HCT116 (cell line): ENCODE data around the gene ADRM1. TPM values are rescaled to one million over a fixed set of nuclear protein-coding genes. Genes with fewer than 3 reads are reported as not detected.

Experiments
- ATAC-seq: fragments of 200-7000 bp; cut with Tn5 transposase; 2 replicates; pipeline ENCODE4 v1.9.1; 2020; ENCODE audit warnings: mild to moderate bottlenecking, moderate library complexity
- BruUV-seq: library from RNA; stranded (reverse); fragments of 400-500 nt; replicated peaks from 2 replicates; lab custom pipeline; 2021; lab: Mats Ljungman, UMichigan
- CTCF ChIA-PET: fragments of 300-600 bp; sonication (Branson Sonifier 250); formaldehyde crosslinking; loops from one replicate; lab custom pipeline; 2021; ENCODE audit warnings: antibody characterized with exemption; lab: Charles Lee
- POLR2A ChIA-PET: fragments of 300-600, 350-600 bp; sonication (Branson Sonifier 250); formaldehyde crosslinking; loops from one replicate; lab custom pipeline; 2021; ENCODE audit warnings: antibody characterized with exemption; lab: Charles Lee
- RAD21 ChIA-PET, 2 experiments: fragments of 300-600 bp; sonication (Branson Sonifier 250); formaldehyde crosslinking; loops; one replicate each; lab custom pipeline; 2023; ENCODE audit warnings: low total read pairs in 2 of 2; ENCODE audit not compliant: uncharacterized antibody in 2 of 2, unreplicated experiment in 2 of 2, low non-redundant PET in 1 of 2; lab: Charles Lee
- DNase-seq: peaks from one replicate; pipeline ENCODE4 v3.0.0-alpha.2; 2010; ENCODE audit warnings: low read depth, low spot score
- H2AFZ ChIP-seq: fragments of 200-600 bp; shearing (Covaris generic), sonication (generic); 2 replicates; pipeline ENCODE4 v1.6.1; 2017; ENCODE audit warnings: low read depth, mixed run types, mixed read lengths, antibody characterized with exemption, low read length; ENCODE audit not compliant: poor library complexity, severe bottlenecking
- H3K27ac ChIP-seq: 2 replicates; pipeline ENCODE4 v1.5.1; 2012; ENCODE audit warnings: low read depth, low read length
- H3K27me3 ChIP-seq: fragments of 200-600 bp; sonication (generic); 2 replicates; pipeline ENCODE4 v1.6.1; 2016; ENCODE audit warnings: mixed run types, low read length, mixed read lengths; ENCODE audit not compliant: insufficient read depth
- H3K36me3 ChIP-seq, 2 experiments: fragments of 200-500 bp in 1 of 2; fragments of 200-600 bp in 1 of 2; sonication (Bioruptor generic) in 1 of 2; sonication (generic) in 1 of 2; 2 replicates each; pipeline versions ENCODE4 v1.5.1 to v1.6.1; 2014 to 2016; ENCODE audit warnings: low read length in 2 of 2, inconsistent platforms in 1 of 2, mixed read lengths in 1 of 2, mixed run types in 1 of 2; ENCODE audit not compliant: insufficient read depth in 2 of 2, control insufficient read depth in 1 of 2
- H3K4me1 ChIP-seq, 2 experiments: fragments of 200-600 bp in 1 of 2; sonication (generic) in 1 of 2; 2 replicates each; pipeline versions ENCODE4 v1.5.1 to v1.6.1; 2012 to 2017; ENCODE audit warnings: low read length in 2 of 2, inconsistent platforms in 1 of 2, mild to moderate bottlenecking in 1 of 2, mixed read lengths in 1 of 2, mixed run types in 1 of 2, moderate library complexity in 1 of 2; ENCODE audit not compliant: insufficient read depth in 2 of 2, control insufficient read depth in 1 of 2
- H3K4me2 ChIP-seq: fragments of 200-600 bp; sonication (generic); 2 replicates; pipeline ENCODE4 v1.6.1; 2017; ENCODE audit warnings: mixed run types, low read length, mixed read lengths
- H3K4me3 ChIP-seq, 2 experiments: fragments of 200-600 bp in 1 of 2; sonication (generic) in 1 of 2; replicated peaks in 1 of 2; 2 replicates each; pipeline ENCODE4 v1.5.1; 2011 to 2016; ENCODE audit warnings: low read length in 2 of 2, control low read depth in 1 of 2, low read depth in 1 of 2, mild to moderate bottlenecking in 1 of 2, mixed read lengths in 1 of 2, mixed run types in 1 of 2
- H3K79me2 ChIP-seq: fragments of 200-600 bp; sonication (generic); 2 replicates; pipeline ENCODE4 v1.6.1; 2017; ENCODE audit warnings: mild to moderate bottlenecking, mixed run types, low read length, moderate library complexity, mixed read lengths; ENCODE audit not compliant: insufficient read depth
- H3K9ac ChIP-seq: fragments of 200-600 bp; sonication (generic); 2 replicates; pipeline ENCODE4 v1.6.1; 2016; ENCODE audit warnings: low read length, mixed read lengths
- H3K9me2 ChIP-seq: fragments of 200-600 bp; sonication (generic), shearing (Covaris generic); 2 replicates; pipeline ENCODE4 v1.6.1; 2017; ENCODE audit warnings: mixed run types, mild to moderate bottlenecking, moderate library complexity; ENCODE audit not compliant: insufficient read depth
- H3K9me3 ChIP-seq, 2 experiments: fragments of 200-500 bp in 1 of 2; fragments of 200-600 bp in 1 of 2; sonication (Bioruptor generic) in 1 of 2; sonication (generic) in 1 of 2; 2 replicates each; pipeline ENCODE4 v1.6.1; 2014 to 2017; ENCODE audit warnings: low read length in 2 of 2, mixed read lengths in 2 of 2, inconsistent platforms in 1 of 2, low read depth in 1 of 2, mild to moderate bottlenecking in 1 of 2, mixed run types in 1 of 2, moderate library complexity in 1 of 2; ENCODE audit not compliant: control insufficient read depth in 1 of 2, insufficient read depth in 1 of 2
- H4K20me1 ChIP-seq: fragments of 200-600 bp; sonication (generic), shearing (Covaris generic); 2 replicates; pipeline ENCODE4 v1.6.1; 2017; ENCODE audit warnings: mixed run types, mild to moderate bottlenecking, moderate library complexity; ENCODE audit not compliant: insufficient read depth
- CBX3 ChIP-seq: IDR thresholded peaks from 2 replicates; pipeline ENCODE4 v1.6.1; 2012; ENCODE audit warnings: low read depth
- CEBPB ChIP-seq: IDR thresholded peaks from 2 replicates; pipeline ENCODE4 v1.6.1; 2012; ENCODE audit warnings: low read depth
- ELF1 ChIP-seq: IDR thresholded peaks from 2 replicates; pipeline ENCODE4 v1.6.1; 2012; ENCODE audit warnings: low read depth, borderline replicate concordance
- EZH2 ChIP-seq: fragments of 200-600 bp; sonication (generic); IDR thresholded peaks from 2 replicates; pipeline ENCODE4 v1.6.1; 2017; ENCODE audit warnings: antibody characterized with exemption, mixed run types
- EZH2phosphoT487 ChIP-seq: fragments of 200-600 bp; IDR thresholded peaks from 2 replicates; pipeline ENCODE4 v1.6.1; 2018; ENCODE audit warnings: antibody characterized with exemption, borderline replicate concordance
- FOSL1 ChIP-seq: IDR thresholded peaks from 2 replicates; pipeline ENCODE4 v1.6.1; 2012; ENCODE audit warnings: low read depth
- JUND ChIP-seq: IDR thresholded peaks from 2 replicates; pipeline ENCODE4 v1.6.1; 2012
- POLR2A ChIP-seq: IDR thresholded peaks from 2 replicates; pipeline ENCODE4 v1.7.0; 2011; ENCODE audit warnings: borderline replicate concordance; ENCODE audit not compliant: insufficient read depth, insufficient read length; ENCODE audit errors: extremely low read depth
- RAD21 ChIP-seq: IDR thresholded peaks from 2 replicates; pipeline ENCODE4 v1.6.1; 2012; ENCODE audit warnings: low read depth, mild to moderate bottlenecking
- SIN3A ChIP-seq: IDR thresholded peaks from 2 replicates; pipeline ENCODE4 v1.6.1; 2012; ENCODE audit warnings: low read depth
- SP1 ChIP-seq: IDR thresholded peaks from 2 replicates; pipeline ENCODE4 v1.6.1; 2012; ENCODE audit warnings: low read depth
- SRF ChIP-seq: IDR thresholded peaks from 2 replicates; pipeline ENCODE4 v1.6.1; 2012; ENCODE audit warnings: low read depth
- TCF7L2 ChIP-seq: IDR thresholded peaks from 2 replicates; pipeline ENCODE4 v1.7.0; 2011; ENCODE audit warnings: borderline replicate concordance, inconsistent platforms; ENCODE audit not compliant: insufficient read depth, insufficient read length; ENCODE audit errors: extremely low read depth
- YY1 ChIP-seq: IDR thresholded peaks from 2 replicates; pipeline ENCODE4 v1.6.1; 2011; ENCODE audit warnings: low read length, low read depth, moderate library complexity, mild to moderate bottlenecking; ENCODE audit not compliant: insufficient replicate concordance; ENCODE audit errors: extremely low read depth
- ZFX ChIP-seq: fragments of 450-650 bp; IDR thresholded peaks from 2 replicates; pipeline ENCODE4 v1.6.1; 2017
- ZNF274 ChIP-seq: fragments of 200-500 bp; sonication (Bioruptor generic); IDR thresholded peaks from 2 replicates; pipeline ENCODE4 v1.6.1; 2014; ENCODE audit warnings: mild to moderate bottlenecking, low read depth, low read length, inconsistent platforms
- intact Hi-C: fragments of 100-400 bp; cut with micrococcal nuclease; formaldehyde crosslinking; loops from 2 replicates; pipeline ENCODE4 v1.10.0; 2022
- total RNA-seq: library from RNA; stranded (reverse); gene quantifications from one replicate; pipeline ENCODE4 v1.2.1, GENCODE V29; 2021; ENCODE audit not compliant: unreplicated experiment
- TF ChIP-seq, protein P1 (sequence below): IDR thresholded peaks from 2 replicates; pipeline ENCODE4 v1.6.1; 2012
- TF ChIP-seq, protein P2 (sequence below), 3 experiments: fragments of 200-600 bp in 1 of 3; sonication (generic) in 1 of 3; IDR thresholded peaks in 2 of 3; conservative IDR thresholded peaks in 1 of 3; 2 replicates each; pipeline ENCODE4 v1.5.1; 2012 to 2017; ENCODE audit warnings: low read depth in 2 of 3, low read length in 2 of 3, antibody characterized with exemption in 1 of 3, borderline replicate concordance in 1 of 3, control low read depth in 1 of 3, mild to moderate bottlenecking in 1 of 3, mixed read lengths in 1 of 3, mixed run types in 1 of 3, moderate library complexity in 1 of 3; ENCODE audit not compliant: insufficient read depth in 1 of 3
- TF ChIP-seq, protein P3 (sequence below): IDR thresholded peaks from 2 replicates; pipeline ENCODE4 v1.6.1; 2012; ENCODE audit warnings: low read depth
- TF ChIP-seq, protein P4 (sequence below): IDR thresholded peaks from 2 replicates; pipeline ENCODE4 v1.6.1; 2011; ENCODE audit warnings: mild to moderate bottlenecking, low read length, moderate library complexity; ENCODE audit not compliant: insufficient replicate concordance; ENCODE audit errors: extremely low read depth

Gene ADRM1
- total RNA-seq, 1 experiment from 2014 or later = 158 TPM

DNA sequence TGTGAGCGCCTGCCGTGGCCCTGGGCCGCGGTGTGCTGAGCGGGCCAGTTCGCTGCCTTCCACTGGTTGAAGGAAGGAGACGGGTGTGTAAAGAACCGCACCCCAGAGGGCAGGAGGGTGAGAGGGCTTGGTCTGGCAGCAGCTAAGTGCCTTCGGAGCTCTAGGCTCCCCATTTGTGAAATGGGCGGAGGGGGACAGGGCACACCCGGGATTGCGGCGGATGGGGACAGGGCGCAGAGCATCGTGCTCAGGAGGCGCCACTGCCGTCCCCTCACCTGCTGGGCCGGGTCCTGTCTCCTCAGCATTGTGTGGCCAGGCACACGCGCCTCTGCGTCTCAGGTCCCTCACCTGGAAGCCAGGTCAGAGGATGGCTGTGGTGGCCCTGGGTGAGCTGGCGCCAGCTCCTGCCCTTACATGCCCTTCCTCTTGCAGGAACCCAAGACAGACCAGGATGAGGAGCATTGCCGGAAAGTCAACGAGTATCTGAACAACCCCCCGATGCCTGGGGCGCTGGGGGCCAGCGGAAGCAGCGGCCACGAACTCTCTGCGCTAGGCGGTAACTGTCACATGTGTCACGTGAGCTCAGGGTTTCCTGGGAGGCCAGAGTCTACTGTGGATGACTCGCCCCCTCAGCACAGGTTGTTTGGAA is 3.1 kb downstream of the ADRM1 start:
- H3K27me3 ChIP-seq = no peaks in the 10 kb centered on the region
- TF ChIP-seq EZH2 = no peak
- no peak for TF ChIP-seq CEBPB
- TF ChIP-seq YY1 = no peak
- TF ChIP-seq, protein P1, sequence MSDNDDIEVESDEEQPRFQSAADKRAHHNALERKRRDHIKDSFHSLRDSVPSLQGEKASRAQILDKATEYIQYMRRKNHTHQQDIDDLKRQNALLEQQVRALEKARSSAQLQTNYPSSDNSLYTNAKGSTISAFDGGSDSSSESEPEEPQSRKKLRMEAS = no peak
- no peak for TF ChIP-seq ZFX
- TF ChIP-seq ZNF274 = no peak
- TF ChIP-seq ELF1 = no peak
- no peak for TF ChIP-seq SRF
- TF ChIP-seq, protein P2, sequence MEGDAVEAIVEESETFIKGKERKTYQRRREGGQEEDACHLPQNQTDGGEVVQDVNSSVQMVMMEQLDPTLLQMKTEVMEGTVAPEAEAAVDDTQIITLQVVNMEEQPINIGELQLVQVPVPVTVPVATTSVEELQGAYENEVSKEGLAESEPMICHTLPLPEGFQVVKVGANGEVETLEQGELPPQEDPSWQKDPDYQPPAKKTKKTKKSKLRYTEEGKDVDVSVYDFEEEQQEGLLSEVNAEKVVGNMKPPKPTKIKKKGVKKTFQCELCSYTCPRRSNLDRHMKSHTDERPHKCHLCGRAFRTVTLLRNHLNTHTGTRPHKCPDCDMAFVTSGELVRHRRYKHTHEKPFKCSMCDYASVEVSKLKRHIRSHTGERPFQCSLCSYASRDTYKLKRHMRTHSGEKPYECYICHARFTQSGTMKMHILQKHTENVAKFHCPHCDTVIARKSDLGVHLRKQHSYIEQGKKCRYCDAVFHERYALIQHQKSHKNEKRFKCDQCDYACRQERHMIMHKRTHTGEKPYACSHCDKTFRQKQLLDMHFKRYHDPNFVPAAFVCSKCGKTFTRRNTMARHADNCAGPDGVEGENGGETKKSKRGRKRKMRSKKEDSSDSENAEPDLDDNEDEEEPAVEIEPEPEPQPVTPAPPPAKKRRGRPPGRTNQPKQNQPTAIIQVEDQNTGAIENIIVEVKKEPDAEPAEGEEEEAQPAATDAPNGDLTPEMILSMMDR (IDR thresholded peaks at IDR 0.05 in 2 of 3, conservative IDR thresholded peaks at IDR 0.05 in 1 of 3; ENCODE audit: borderline replicate concordance in 1 of 3, insufficient read depth in 1 of 3, low read depth in 2 of 3, low read length in 2 of 3) = no peak
- no peak for TF ChIP-seq RAD21
- TF ChIP-seq POLR2A = no peak
- TF ChIP-seq FOSL1 = no peak
- TF ChIP-seq, protein P3, sequence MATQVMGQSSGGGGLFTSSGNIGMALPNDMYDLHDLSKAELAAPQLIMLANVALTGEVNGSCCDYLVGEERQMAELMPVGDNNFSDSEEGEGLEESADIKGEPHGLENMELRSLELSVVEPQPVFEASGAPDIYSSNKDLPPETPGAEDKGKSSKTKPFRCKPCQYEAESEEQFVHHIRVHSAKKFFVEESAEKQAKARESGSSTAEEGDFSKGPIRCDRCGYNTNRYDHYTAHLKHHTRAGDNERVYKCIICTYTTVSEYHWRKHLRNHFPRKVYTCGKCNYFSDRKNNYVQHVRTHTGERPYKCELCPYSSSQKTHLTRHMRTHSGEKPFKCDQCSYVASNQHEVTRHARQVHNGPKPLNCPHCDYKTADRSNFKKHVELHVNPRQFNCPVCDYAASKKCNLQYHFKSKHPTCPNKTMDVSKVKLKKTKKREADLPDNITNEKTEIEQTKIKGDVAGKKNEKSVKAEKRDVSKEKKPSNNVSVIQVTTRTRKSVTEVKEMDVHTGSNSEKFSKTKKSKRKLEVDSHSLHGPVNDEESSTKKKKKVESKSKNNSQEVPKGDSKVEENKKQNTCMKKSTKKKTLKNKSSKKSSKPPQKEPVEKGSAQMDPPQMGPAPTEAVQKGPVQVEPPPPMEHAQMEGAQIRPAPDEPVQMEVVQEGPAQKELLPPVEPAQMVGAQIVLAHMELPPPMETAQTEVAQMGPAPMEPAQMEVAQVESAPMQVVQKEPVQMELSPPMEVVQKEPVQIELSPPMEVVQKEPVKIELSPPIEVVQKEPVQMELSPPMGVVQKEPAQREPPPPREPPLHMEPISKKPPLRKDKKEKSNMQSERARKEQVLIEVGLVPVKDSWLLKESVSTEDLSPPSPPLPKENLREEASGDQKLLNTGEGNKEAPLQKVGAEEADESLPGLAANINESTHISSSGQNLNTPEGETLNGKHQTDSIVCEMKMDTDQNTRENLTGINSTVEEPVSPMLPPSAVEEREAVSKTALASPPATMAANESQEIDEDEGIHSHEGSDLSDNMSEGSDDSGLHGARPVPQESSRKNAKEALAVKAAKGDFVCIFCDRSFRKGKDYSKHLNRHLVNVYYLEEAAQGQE = no peak
- TF ChIP-seq, protein P4, sequence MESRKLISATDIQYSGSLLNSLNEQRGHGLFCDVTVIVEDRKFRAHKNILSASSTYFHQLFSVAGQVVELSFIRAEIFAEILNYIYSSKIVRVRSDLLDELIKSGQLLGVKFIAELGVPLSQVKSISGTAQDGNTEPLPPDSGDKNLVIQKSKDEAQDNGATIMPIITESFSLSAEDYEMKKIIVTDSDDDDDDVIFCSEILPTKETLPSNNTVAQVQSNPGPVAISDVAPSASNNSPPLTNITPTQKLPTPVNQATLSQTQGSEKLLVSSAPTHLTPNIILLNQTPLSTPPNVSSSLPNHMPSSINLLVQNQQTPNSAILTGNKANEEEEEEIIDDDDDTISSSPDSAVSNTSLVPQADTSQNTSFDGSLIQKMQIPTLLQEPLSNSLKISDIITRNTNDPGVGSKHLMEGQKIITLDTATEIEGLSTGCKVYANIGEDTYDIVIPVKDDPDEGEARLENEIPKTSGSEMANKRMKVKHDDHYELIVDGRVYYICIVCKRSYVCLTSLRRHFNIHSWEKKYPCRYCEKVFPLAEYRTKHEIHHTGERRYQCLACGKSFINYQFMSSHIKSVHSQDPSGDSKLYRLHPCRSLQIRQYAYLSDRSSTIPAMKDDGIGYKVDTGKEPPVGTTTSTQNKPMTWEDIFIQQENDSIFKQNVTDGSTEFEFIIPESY = no peak
- no peak for TF ChIP-seq TCF7L2
- TF ChIP-seq EZH2phosphoT487 = no peak
- no peak for TF ChIP-seq SP1
- TF ChIP-seq SIN3A = no peak
- no peak for TF ChIP-seq JUND
- no peak for TF ChIP-seq CBX3
- peaks cover 21% of the 10 kb centered on the region; the same call in 1 of the 2 replicates for H4K20me1 ChIP-seq
- no peak overlapping the region; the same call in 1 of the 2 replicates for H3K4me2 ChIP-seq
- BruUV-seq = no TSS peak
- peak overlapping the region; percentile 95 for H3K27ac ChIP-seq
- H3K9me3 ChIP-seq = no peaks in the 10 kb centered on the region
- intact Hi-C loops = loop anchor here (10.0 kb wide), 1 partner anchor 499 kb away; the partner anchor contains the start of gene OGFR
- peaks cover 23 to 50% of the 10 kb centered on the region in 2 experiments for H3K36me3 ChIP-seq
- ATAC-seq (no peak), DNase-seq (no peak)
- H2AFZ ChIP-seq = no peak overlapping the region
- no peaks in the 10 kb centered on the region for H3K9me2 ChIP-seq
- H3K79me2 ChIP-seq = peaks cover 48% of the 10 kb centered on the region
- POLR2A ChIA-PET = interaction anchor here (1.1 kb wide), 1 partner anchor 75 kb away, joined by 3 read pairs; no protein-coding TSS in a partner anchor
- H3K4me3 ChIP-seq = no peak overlapping the region
- CTCF ChIA-PET = interaction anchor here (1.4 kb wide), 1 partner anchor 81 kb away, joined by 3 read pairs; the partner anchor contains the start of gene RPS21
- RAD21 ChIA-PET = no interaction called here
- no peak overlapping the region for H3K9ac ChIP-seq
- H3K4me1 ChIP-seq = peaks cover 17 to 40% of the 10 kb centered on the region in 2 experiments
